HUDEP-2 (cell line): Measurements from ENCODE around the gene ADGRV1.

Experiments
- DNase-seq, 76 experiments: peaks; one replicate each; lab custom pipeline; 2025; ENCODE audit not compliant: unreplicated experiment in 76 of 76; lab: John Stamatoyannopoulos, UW

Gene ADGRV1

DNA sequence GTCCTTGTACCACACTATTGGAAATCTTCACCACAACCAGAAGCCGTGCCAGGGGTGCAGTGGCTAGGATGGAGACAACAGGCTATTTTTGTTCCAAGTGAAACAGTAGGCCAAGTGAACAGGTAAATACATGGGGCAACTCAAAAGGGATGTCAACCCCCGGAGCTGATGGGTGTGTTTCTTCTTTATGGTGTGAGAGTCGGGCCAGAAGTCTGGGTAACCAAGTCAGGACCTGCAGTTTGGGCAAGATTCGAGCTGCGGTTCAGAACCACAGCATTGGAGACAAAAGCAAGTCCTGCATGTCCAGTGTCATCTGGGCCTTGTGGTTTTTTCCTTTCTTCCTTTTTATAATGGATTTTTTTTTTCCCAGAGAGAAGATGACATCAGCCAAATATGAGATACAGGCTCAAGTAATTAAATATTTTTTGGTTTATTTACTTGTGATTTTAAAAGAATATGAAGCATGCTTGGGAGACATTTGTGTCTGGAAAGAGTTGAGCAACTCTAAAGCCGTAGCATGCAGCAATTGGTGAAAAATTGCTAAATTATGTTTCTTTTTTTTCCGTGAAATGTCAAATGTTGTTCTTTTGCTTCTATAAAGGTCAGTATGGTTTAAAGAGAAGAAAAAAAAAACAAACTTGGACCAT is 562.9 kb downstream of the ADGRV1 start:
- no peak for DNase-seq

DNA sequence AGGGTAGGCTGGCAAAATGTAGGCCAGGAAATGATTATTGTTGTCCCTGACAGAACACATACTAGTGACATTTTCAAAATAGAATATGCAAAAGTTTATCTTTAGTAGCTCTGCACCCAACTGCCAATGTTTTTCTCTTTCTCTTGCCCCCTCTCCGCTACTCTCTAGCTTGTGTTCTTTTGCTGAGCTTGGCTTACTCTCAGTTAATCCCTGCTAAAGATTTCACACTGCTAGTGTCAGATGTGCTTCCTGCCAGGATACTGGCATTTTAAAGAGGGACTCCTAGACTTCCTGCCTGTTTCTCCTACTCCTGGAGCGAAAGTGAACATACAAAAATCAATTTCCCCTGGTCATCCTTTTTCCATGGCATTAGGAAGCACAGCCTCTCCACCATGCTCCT is 564.1 kb downstream of the ADGRV1 start:
- no peak for DNase-seq

DNA sequence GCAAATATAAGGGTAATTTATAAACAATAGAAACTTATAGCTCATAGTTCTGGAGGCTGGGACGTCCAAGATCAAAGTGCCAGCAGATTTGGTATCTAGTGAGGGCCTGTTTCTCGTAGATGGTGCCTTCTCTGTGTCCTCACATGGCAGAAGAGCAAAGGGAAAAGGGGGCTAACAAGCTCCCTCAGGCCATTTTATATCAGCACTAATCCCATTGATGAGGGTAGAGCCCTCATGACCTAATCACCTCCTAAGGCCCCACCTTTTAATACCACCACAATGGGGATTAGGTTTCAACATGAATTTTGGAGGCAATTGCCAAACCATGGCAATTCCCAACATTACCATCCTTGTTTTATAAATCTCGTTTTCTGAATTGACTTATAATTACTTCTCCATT is 564.7 kb downstream of the ADGRV1 start:
- no peak for DNase-seq

DNA sequence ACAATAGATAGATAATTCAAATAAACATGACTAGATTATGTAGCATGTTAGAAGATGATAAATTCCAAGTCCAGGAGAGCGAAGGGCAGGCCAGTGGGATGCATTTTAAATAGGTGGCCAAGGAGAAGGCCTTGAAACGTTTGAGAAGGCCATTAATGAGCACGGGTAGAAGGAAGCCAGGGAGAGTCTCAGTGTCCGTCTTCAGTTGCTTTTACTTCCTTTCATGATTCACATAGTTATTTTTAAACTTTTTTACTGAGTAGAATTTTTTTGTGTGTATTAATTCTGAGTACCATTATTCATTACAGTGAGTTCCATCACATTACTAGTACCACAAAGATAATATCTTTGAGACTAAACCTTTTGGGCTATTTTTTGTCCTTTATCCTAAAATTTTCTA is 565.3 kb downstream of the ADGRV1 start:
- DNase-seq: no peak

DNA sequence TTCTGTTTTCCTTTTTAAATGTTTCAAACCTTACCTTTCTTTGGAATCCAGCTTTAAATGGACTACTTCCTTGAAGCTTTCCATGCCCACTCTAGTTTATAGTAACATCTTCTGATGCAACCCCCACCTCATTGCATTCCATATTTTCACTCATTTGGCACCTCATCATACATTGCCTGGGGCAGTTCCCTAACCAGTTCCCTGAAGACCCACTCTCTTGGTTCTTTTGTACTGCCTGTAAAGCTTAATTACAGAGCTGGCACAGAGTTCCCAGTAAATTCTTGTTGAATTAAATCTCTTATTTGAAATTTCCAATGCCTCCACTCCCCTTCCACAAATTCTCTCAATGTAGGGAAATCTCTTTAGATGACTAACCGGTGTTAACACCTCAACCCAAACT is 567.3 kb downstream of the ADGRV1 start:
- no peak for DNase-seq

DNA sequence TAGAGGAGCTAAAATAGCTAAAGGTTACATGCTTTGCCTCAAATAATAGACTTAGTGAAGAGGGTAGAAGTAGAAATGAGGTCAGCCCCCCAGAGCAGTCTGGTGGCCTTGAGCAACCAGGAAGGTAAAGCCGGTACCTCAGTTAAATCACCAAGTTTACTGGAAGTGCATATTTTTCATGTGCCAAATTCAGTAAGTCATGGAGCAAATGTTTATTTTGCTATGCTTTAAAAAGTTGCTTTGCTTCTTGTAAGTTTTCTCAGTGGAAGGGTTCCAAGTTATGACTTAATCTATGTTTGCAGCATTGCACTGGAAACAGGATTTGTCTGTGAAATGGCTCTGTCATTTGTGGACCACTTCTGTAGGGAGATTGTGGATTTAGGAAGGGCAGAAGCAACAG is 567.9 kb downstream of the ADGRV1 start:
- no peak for DNase-seq

DNA sequence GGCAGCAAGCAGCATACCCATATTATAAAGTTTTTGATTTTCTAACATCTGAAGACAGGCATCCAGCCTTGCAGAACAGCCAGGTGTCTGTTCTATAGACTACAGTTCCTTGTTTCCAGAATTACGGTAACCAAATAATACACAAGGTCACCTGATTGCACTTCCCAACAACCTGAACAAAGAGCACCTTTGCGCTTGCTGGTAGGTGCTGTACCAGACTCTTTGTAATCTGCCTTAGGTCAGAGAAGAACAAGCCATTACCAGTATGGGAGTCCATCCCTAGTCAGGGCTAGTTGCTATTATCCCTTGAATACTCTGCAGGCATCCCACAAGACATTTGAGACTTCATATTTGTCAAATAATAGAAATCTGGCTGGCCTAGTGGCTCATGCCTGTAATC is 568.3 kb downstream of the ADGRV1 start:
- DNase-seq: no peak

DNA sequence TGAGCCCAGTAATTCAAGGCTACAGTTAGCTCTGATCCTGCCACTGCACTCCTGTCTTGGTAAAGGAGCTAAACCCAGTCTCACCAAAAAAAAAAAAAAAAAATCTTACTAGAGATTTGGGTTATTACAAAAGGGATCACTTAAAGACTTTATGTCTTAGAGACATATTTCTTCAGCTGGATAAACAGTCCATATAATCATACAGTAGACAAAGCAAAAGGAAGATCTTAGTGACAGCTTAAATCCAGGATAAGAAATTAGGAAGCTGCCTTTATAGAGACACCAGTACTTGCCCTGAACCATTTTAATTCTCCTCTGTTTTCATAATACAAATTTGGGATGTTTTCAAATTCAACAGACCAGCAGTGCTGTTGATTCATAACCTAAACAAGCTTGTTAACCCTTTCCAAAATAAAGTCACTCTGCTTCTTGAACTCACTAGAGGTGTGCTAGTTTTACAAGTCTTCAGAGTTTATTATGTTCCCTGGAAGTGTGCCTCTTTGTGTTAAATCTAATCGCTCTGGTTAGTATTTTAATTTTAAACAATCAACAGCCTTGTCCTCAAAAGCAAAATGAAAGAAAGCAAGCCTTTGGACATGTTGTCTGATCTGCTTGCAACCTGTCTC is 569.0 kb downstream of the ADGRV1 start:
- DNase-seq: no peak

DNA sequence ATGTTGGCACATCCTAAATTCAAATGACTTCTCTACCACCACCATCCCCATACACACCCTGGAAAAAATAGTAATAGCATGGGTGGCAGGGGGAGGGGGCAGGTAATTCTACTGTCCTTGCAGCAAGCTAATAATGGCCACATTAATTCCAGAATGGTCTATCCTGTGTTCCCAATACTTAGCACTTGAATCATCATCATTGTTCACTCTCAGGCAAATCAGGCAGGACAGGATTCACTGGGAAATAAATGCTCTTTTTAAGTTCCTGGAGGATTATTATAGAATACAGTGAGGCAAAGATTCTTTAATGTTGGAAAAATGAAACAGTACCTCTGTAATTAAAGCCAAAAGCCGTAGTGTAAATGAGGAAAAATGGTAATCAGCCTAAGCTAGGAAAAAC is 570.0 kb downstream of the ADGRV1 start:
- DNase-seq: no peak

- DNase-seq: no peak
Measured at GRCh38 chr5:91129748-91130147, 571.2 kb downstream of the ADGRV1 start.

DNA sequence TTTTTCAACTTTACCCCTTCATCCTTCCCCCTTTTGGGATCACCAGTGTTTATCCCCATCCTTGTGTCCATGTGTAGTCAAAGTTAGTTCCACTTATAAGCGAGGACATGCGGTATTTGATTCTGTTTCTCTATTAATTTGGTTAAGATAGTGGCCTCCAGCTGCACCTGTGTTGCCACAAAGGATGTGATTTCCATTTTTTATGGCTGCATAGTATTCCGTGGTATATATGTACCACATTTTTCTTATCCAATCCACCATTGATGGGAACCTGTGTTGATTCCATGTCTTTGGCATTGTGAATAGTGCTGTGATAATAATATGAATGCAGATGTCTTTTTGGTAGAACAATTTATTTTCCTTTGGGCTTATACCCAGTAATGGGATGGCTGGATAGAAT is 572.2 kb downstream of the ADGRV1 start:
- DNase-seq: no peak

DNA sequence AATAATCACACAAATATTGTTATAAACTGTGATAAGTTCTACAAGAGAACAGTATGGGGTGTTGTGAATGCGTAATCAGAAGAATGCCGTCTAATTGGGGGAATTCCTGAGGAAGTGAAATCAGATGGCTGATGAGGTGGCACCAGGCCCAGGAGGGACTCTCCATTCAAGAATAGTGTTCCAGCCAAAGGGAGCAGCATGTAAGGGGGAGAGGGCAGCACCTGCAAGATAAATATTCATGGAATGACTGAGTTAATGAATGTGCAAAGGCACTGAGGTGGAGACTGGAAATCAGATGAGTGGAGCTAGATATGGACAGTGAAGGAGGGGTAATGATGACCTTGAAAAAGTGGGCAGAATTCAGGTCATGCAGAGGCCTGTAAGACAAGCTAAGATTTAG is 574.0 kb downstream of the ADGRV1 start:
- DNase-seq: no peak

DNA sequence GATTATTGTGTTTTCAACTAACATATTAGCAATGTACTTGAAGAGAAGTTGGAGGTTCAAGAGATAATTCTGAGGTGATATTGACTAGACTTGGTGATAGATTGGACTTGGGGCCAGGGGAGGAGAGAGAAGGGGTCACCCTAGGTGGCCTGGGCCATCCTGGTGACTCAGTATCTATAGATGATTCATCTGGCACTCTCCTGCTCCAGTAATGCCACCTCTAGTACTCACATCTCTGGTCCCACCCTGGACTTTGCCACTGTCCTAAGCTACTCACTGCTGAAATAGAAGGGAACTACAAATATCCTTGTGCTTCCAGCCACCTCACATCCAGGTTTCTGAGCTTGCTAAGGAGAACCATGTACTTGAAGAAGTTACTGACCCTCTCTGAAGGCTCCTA is 574.6 kb downstream of the ADGRV1 start:
- no peak for DNase-seq

DNA sequence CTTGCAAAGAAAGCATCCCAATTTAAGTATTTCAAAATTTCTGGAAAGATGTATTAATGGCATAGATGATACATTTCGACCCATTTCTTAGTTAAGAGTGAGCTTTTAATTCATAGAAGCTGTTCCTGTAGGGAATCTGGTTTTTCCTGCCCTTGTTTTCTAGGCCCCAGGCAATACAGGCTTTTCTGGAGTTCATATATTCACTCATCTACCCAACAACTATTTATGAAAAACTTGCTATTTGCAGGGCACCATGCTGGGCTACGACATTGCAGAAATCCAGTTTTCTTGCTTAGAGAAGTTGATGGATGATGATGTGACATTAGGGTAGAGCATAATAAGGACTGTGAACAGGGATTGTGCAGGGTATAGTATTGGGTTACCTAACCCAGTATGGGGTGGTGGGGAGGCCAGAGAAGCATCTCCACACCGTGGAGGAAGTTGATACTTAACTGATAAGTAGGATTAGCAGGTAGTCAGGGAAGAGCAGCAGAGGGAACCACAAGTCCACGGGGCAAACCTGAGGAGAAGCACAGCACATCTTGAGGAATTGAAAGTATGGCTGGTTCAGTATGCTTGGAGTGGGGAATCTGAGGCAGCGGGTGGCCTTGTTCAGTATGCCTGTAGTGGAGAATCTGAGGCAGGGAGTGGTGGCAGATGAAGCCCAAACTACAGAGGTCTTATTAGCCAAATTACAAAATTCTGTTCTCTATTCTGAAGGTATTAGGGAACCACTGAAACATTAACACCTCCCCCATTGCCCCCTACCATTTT is 577.1 kb downstream of the ADGRV1 start:
- no peak for DNase-seq

GRCh38 chr5:91136271-91136670 is 577.7 kb downstream of the ADGRV1 start:
- DNase-seq: no peak

DNA sequence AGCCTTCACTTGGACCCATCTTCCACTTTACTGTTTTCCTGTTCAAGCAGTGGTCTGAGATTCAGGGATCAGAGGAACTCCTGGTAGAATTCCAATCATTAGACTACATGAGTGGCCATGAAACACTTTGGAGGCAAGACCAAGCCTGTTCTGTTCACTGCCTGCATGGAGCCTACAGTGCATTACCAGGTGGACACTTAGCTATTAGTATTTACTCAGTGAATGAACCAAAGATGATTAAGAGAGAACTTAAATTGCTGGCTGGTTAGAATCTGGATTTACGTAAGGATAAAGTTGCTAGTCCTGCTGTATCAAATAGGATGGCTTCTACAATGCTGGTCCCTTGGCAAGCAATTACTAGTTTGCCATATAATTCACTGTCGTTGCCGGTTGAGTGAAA is 579.0 kb downstream of the ADGRV1 start:
- no peak for DNase-seq

GRCh38 chr5:91139572-91140200 is 581.1 kb downstream of the ADGRV1 start:
- no peak for DNase-seq

- DNase-seq: no peak
Measured at GRCh38 chr5:91140657-91141056, 582.1 kb downstream of the ADGRV1 start.

GRCh38 chr5:91141642-91142041 is 583.0 kb downstream of the ADGRV1 start:
- no peak for DNase-seq

GRCh38 chr5:91142386-91142785 is 583.8 kb downstream of the ADGRV1 start:
- DNase-seq: no peak

DNA sequence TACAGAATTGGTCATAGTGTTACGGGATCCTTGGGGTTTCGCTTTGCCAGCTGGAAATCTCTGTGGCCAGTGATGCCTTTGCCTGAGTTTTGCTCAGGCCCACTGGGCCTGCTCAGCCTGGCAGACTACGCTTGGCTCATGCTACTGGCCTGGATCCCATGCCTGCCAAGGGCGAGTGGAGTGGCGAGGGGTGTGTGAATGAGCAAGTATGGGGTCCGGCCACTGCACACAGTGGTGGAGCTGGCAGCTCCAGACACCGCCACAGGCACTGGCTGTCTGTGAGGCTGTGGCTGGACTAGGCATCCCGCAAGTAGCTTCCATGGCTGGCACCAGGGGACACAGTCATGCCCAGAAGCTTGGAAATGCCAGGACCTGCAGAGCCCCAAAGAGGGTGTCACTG is 584.2 kb downstream of the ADGRV1 start:
- DNase-seq: no peak

GRCh38 chr5:91143840-91144239 is 585.2 kb downstream of the ADGRV1 start:
- DNase-seq: no peak
